HEK293 (cell line): ENCODE data around the gene EEF1AKMT3.

Experiments used
- BCL11A ChIP-seq: fragments of 450-650 bp; formaldehyde crosslinking; IDR thresholded peaks from 2 replicates; pipeline ENCODE4 v1.5.1; 2016; ENCODE audit warnings: low read depth, missing biosample characterization, missing genetic modification characterization
- EGR2 ChIP-seq: fragments of 450-650 bp; formaldehyde crosslinking; IDR thresholded peaks from 2 replicates; pipeline ENCODE4 v1.5.1; 2016; ENCODE audit warnings: low read depth, missing biosample characterization, missing genetic modification characterization
- GLI2 ChIP-seq: fragments of 450-650 bp; formaldehyde crosslinking; IDR thresholded peaks from 2 replicates; pipeline ENCODE4; 2017; ENCODE audit warnings: missing biosample characterization, missing genetic modification characterization, low read depth, borderline replicate concordance
- HIC1 ChIP-seq: fragments of 450-650 bp; formaldehyde crosslinking; IDR thresholded peaks from 2 replicates; pipeline ENCODE4 v1.5.1; 2016; ENCODE audit warnings: missing biosample characterization, missing genetic modification characterization
- OSR2 ChIP-seq: fragments of 450-650 bp; formaldehyde crosslinking; IDR thresholded peaks from 2 replicates; pipeline ENCODE4 v1.5.1; 2016; ENCODE audit warnings: missing biosample characterization, missing genetic modification characterization
- SP2 ChIP-seq: fragments of 450-650 bp; formaldehyde crosslinking; IDR thresholded peaks from 2 replicates; pipeline ENCODE4 v1.5.1; 2016; ENCODE audit warnings: missing biosample characterization, missing genetic modification characterization
- SP7 ChIP-seq: fragments of 450-650 bp; formaldehyde crosslinking; IDR thresholded peaks from 2 replicates; pipeline ENCODE4 v1.5.1; 2016; ENCODE audit warnings: missing biosample characterization, missing genetic modification characterization
- WT1 ChIP-seq: fragments of 450-650 bp; formaldehyde crosslinking; IDR thresholded peaks from 2 replicates; pipeline ENCODE4 v1.5.1; 2016; ENCODE audit warnings: missing biosample characterization, missing genetic modification characterization
- ZBTB20 ChIP-seq: fragments of 450-650 bp; formaldehyde crosslinking; IDR thresholded peaks from 2 replicates; pipeline ENCODE4 v1.5.1; 2016; ENCODE audit warnings: missing biosample characterization, missing genetic modification characterization
- ZBTB48 ChIP-seq: fragments of 450-650 bp; formaldehyde crosslinking; IDR thresholded peaks from 2 replicates; pipeline ENCODE4 v1.5.1; 2016; ENCODE audit warnings: missing biosample characterization, missing genetic modification characterization
- ZFHX2 ChIP-seq: fragments of 450-650 bp; formaldehyde crosslinking; conservative IDR thresholded peaks from 2 replicates; pipeline ENCODE4 v1.5.1; 2016; ENCODE audit warnings: missing biosample characterization, missing genetic modification characterization
- ZFP37 ChIP-seq: fragments of 450-650 bp; formaldehyde crosslinking; IDR thresholded peaks from 2 replicates; pipeline ENCODE4 v1.5.1; 2016; ENCODE audit warnings: missing biosample characterization, missing genetic modification characterization
- ZNF155 ChIP-seq: fragments of 450-650 bp; formaldehyde crosslinking; IDR thresholded peaks from 2 replicates; pipeline ENCODE4 v1.5.1; 2016; ENCODE audit warnings: missing biosample characterization, missing genetic modification characterization
- ZNF157 ChIP-seq: fragments of 450-650 bp; formaldehyde crosslinking; IDR thresholded peaks from 2 replicates; pipeline ENCODE4 v1.5.1; 2016; ENCODE audit warnings: missing biosample characterization, missing genetic modification characterization
- ZNF2 ChIP-seq: fragments of 450-650 bp; formaldehyde crosslinking; IDR thresholded peaks from 2 replicates; pipeline ENCODE4 v1.5.1; 2016; ENCODE audit warnings: missing biosample characterization, missing genetic modification characterization
- ZNF239 ChIP-seq: fragments of 450-650 bp; formaldehyde crosslinking; IDR thresholded peaks from 2 replicates; pipeline ENCODE4 v1.5.1; 2016; ENCODE audit warnings: missing biosample characterization, missing genetic modification characterization
- ZNF311 ChIP-seq: fragments of 450-650 bp; formaldehyde crosslinking; IDR thresholded peaks from 2 replicates; pipeline ENCODE4 v1.5.1; 2017; ENCODE audit warnings: missing biosample characterization, missing genetic modification characterization, borderline replicate concordance
- ZNF350 ChIP-seq: fragments of 450-650 bp; formaldehyde crosslinking; IDR thresholded peaks from 2 replicates; pipeline ENCODE4 v1.5.0; 2017; ENCODE audit warnings: missing biosample characterization, mild to moderate bottlenecking, missing genetic modification characterization
- ZNF366 ChIP-seq: fragments of 450-650 bp; formaldehyde crosslinking; conservative IDR thresholded peaks from 2 replicates; pipeline ENCODE4 v1.5.1; 2016; ENCODE audit warnings: missing biosample characterization, missing genetic modification characterization
- ZNF391 ChIP-seq: fragments of 450-650 bp; formaldehyde crosslinking; IDR thresholded peaks from 2 replicates; pipeline ENCODE4 v1.5.1; 2016; ENCODE audit warnings: low read depth, missing biosample characterization, missing genetic modification characterization, borderline replicate concordance
- ZNF394 ChIP-seq: fragments of 450-650 bp; formaldehyde crosslinking; IDR thresholded peaks from 2 replicates; pipeline ENCODE4 v1.5.1; 2016; ENCODE audit warnings: missing biosample characterization, missing genetic modification characterization, mild to moderate bottlenecking, moderate library complexity, borderline replicate concordance
- ZNF398 ChIP-seq: fragments of 450-650 bp; formaldehyde crosslinking; IDR thresholded peaks from 2 replicates; pipeline ENCODE4 v1.5.1; 2017; ENCODE audit warnings: missing biosample characterization, missing genetic modification characterization
- ZNF416 ChIP-seq: fragments of 450-650 bp; formaldehyde crosslinking; IDR thresholded peaks from 2 replicates; pipeline ENCODE4 v1.5.1; 2016; ENCODE audit warnings: missing biosample characterization, missing genetic modification characterization
- ZNF423 ChIP-seq: fragments of 450-650 bp; formaldehyde crosslinking; IDR thresholded peaks from 2 replicates; pipeline ENCODE4 v1.5.1; 2016; ENCODE audit warnings: missing biosample characterization, missing genetic modification characterization
- ZNF501 ChIP-seq: fragments of 450-650 bp; formaldehyde crosslinking; IDR thresholded peaks from 2 replicates; pipeline ENCODE4 v1.5.1; 2016; ENCODE audit warnings: missing biosample characterization, missing genetic modification characterization
- ZNF513 ChIP-seq: fragments of 450-650 bp; IDR thresholded peaks from 2 replicates; pipeline ENCODE4 v1.5.1; 2018; ENCODE audit warnings: missing biosample characterization, missing genetic modification characterization
- ZNF548 ChIP-seq: fragments of 450-650 bp; formaldehyde crosslinking; IDR thresholded peaks from 2 replicates; pipeline ENCODE4 v1.5.1; 2016; ENCODE audit warnings: missing biosample characterization, missing genetic modification characterization
- ZNF549 ChIP-seq: fragments of 450-650 bp; IDR thresholded peaks from 2 replicates; pipeline ENCODE4 v1.5.1; 2018; ENCODE audit warnings: missing biosample characterization, missing genetic modification characterization, mild to moderate bottlenecking, inconsistent platforms, moderate library complexity
- ZNF560 ChIP-seq: fragments of 450-650 bp; formaldehyde crosslinking; IDR thresholded peaks from 2 replicates; pipeline ENCODE4 v1.5.1; 2017; ENCODE audit warnings: missing biosample characterization, missing genetic modification characterization, borderline replicate concordance
- ZNF585B ChIP-seq: fragments of 450-650 bp; formaldehyde crosslinking; IDR thresholded peaks from 2 replicates; pipeline ENCODE4 v1.5.1; 2016; ENCODE audit warnings: missing biosample characterization, missing genetic modification characterization
- ZNF777 ChIP-seq: fragments of 450-650 bp; formaldehyde crosslinking; IDR thresholded peaks from 2 replicates; pipeline ENCODE4 v1.5.1; 2017; ENCODE audit warnings: missing biosample characterization, missing genetic modification characterization, borderline replicate concordance
- TF ChIP-seq, protein P1 (sequence below): fragments of 450-650 bp; formaldehyde crosslinking; IDR thresholded peaks from 2 replicates; pipeline ENCODE4 v1.5.1; 2016; ENCODE audit warnings: missing biosample characterization, missing genetic modification characterization
- TF ChIP-seq, protein P2 (sequence below): fragments of 450-650 bp; formaldehyde crosslinking; IDR thresholded peaks from 2 replicates; pipeline ENCODE4 v1.5.1; 2016; ENCODE audit warnings: missing biosample characterization, missing genetic modification characterization

Gene EEF1AKMT3

DNA sequence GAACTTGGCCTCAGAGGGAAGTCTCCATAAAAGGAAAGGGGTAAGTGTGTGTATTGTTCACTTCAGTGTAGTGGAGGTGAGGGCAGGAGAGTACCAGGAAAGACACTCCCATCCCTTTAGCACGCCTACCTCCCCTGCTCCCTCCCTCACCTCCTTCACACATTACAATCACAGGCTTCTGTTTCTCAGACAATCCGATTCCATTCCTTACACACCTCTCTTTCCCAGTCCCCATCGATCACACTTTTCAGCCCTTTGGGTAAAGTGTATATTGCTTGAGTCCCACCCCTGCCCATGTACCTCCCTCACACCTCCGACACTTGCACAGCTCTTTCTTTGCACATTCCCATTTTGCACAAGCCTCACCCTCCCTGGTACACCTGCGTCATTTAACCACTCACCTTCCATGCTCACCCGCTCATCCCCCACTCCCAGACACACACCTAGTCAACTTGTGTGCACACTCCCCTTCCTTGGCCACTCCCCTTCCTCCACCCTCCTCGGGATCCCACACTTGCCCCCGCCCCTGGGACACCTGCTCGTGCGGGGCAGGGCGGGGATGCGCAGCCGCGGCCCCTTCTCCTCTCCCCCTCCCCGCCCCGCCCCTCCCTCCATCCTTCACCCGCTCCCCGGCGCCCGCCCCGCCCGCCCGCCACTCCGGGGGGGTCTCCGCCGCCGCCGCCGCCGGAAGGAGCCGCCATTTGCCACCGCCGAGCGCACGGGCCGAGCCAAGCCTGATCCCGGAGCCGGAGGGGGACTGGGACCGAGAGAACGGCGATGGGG lies 17.8 kb upstream of the EEF1AKMT3 start, which contains the start of gene MARCHF9 (continued):
- TF ChIP-seq ZNF548 (tag by site-specific recombination) (no peak), ZNF394 (tag by site-specific recombination) (no peak; the same call in 1 of the 2 replicates), ZNF155 (tag by site-specific recombination) (no peak), ZNF391 (tag by site-specific recombination) (peak; percentile 76; the same call in 1 of the 2 replicates), ZNF157 (no peak), ZNF416 (tag by site-specific recombination) (no peak), OSR2 (tag by site-specific recombination) (no peak), WT1 (tag by site-specific recombination) (peak; percentile 88; the same call in 1 of the 2 replicates), ZNF398 (tag by site-specific recombination) (peak; percentile 89), ZBTB48 (tag by site-specific recombination) (no peak; the same call in 1 of the 2 replicates), EGR2 (tag by site-specific recombination) (peak; percentile 62; the same call in 1 of the 2 replicates), BCL11A (tag by site-specific recombination) (no peak), GLI2 (no peak), ZNF501 (tag by site-specific recombination) (peak; percentile 67; the same call in 1 of the 2 replicates), ZNF585B (tag by site-specific recombination) (no peak), ZNF366 (peak; percentile 98), HIC1 (0 out of 2 replicates have a peak, but pooled peaks have one; percentile 25), ZNF239 (tag by site-specific recombination) (no peak), SP7 (tag by site-specific recombination) (peak; percentile 83), ZBTB20 (tag by site-specific recombination) (peak; percentile 69), ZNF549 (tag by site-specific recombination) (no peak), ZNF560 (tag by site-specific recombination) (no peak), ZNF350 (tag by site-specific recombination) (no peak), ZNF423 (peak; percentile 26; the same call in 1 of the 2 replicates), ZFP37 (tag by site-specific recombination) (no peak), ZNF311 (no peak), ZNF513 (no peak), ZNF2 (tag by site-specific recombination) (peak; percentile 89), SP2 (tag by site-specific recombination) (peak; percentile 91), ZNF777 (tag by site-specific recombination) (no peak), ZFHX2 (peak; percentile 74)
- TF ChIP-seq, protein P1, sequence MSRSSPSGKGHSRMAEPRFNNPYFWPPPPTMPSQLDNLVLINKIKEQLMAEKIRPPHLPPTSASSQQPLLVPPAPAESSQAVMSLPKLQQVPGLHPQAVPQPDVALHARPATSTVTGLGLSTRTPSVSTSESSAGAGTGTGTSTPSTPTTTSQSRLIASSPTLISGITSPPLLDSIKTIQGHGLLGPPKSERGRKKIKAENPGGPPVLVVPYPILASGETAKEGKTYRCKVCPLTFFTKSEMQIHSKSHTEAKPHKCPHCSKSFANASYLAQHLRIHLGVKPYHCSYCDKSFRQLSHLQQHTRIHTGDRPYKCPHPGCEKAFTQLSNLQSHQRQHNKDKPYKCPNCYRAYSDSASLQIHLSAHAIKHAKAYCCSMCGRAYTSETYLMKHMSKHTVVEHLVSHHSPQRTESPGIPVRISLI (tag by site-specific recombination), result no peak
- TF ChIP-seq, protein P2, sequence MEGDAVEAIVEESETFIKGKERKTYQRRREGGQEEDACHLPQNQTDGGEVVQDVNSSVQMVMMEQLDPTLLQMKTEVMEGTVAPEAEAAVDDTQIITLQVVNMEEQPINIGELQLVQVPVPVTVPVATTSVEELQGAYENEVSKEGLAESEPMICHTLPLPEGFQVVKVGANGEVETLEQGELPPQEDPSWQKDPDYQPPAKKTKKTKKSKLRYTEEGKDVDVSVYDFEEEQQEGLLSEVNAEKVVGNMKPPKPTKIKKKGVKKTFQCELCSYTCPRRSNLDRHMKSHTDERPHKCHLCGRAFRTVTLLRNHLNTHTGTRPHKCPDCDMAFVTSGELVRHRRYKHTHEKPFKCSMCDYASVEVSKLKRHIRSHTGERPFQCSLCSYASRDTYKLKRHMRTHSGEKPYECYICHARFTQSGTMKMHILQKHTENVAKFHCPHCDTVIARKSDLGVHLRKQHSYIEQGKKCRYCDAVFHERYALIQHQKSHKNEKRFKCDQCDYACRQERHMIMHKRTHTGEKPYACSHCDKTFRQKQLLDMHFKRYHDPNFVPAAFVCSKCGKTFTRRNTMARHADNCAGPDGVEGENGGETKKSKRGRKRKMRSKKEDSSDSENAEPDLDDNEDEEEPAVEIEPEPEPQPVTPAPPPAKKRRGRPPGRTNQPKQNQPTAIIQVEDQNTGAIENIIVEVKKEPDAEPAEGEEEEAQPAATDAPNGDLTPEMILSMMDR, result no peak
